K562 (cell line): ENCODE results near the gene RGS5. TPM values are rescaled to one million over a fixed set of nuclear protein-coding genes. Genes with fewer than 3 reads are reported as not detected.

ENCODE experiments used
- ATAC-seq: fragments of 200-7000 bp; cut with Tn5 transposase; 3 replicates; pipeline ENCODE4 v1.9.1; 2020; ENCODE audit warnings: moderate library complexity
- BruUV-seq: library from RNA; stranded (reverse); fragments of 400-500 nt; replicated peaks from 2 replicates; lab custom pipeline; 2021; lab: Mats Ljungman, UMichigan
- CTCF ChIA-PET: fragments of 300-600 bp; formaldehyde crosslinking; extraction: SDS; loops from one replicate; lab custom pipeline; 2021; ENCODE audit warnings: low intra/inter-chr PET ratio; lab: Yijun Ruan, JAX
- POLR2A ChIA-PET: fragments of 300-600, 350-650 bp; sonication (Branson Sonifier 250); formaldehyde crosslinking; extraction: SDS; loops from one replicate; lab custom pipeline; 2021; ENCODE audit warnings: antibody characterized with exemption, inconsistent platforms; lab: Yijun Ruan, JAX
- DNase-seq, 4 experiments: peaks; one replicate each; pipeline versions ENCODE4 v3.0.0 to v3.0.0-alpha.2; 2011 to 2018; ENCODE audit warnings: low spot score in 3 of 4, mixed read lengths in 3 of 4; ENCODE audit errors: extremely low read depth in 1 of 4
- FAIRE-seq: peaks from 2 replicates; lab custom pipeline; 2011; peaks lifted over from hg19 to GRCh38; lab: Jason Lieb, UNC
- H2AFZ ChIP-seq: 2 replicates; pipeline ENCODE4 v1.6.0; 2011; ENCODE audit warnings: low read depth, low read length, control low read depth, inconsistent platforms
- H3K27ac ChIP-seq: fragments of 200-600 bp; 3 replicates; pipeline ENCODE4 v1.8.0; 2011; ENCODE audit warnings: low read depth, mild to moderate bottlenecking, control low read depth, inconsistent platforms, low read length, moderate library complexity, mixed read lengths; ENCODE audit errors: extremely low read depth
- H3K27me3 ChIP-seq, 2 experiments: fragments of 300-600 bp in 1 of 2; 2 replicates in 1 of 2; 3 replicates in 1 of 2; pipeline versions ENCODE4 v1.6.0 to v1.8.0; 2011; ENCODE audit warnings: inconsistent platforms in 2 of 2, low read length in 2 of 2, mild to moderate bottlenecking in 1 of 2, mixed read lengths in 1 of 2, moderate library complexity in 1 of 2; ENCODE audit not compliant: control insufficient read depth in 2 of 2, insufficient read depth in 2 of 2
- H3K36me3 ChIP-seq: fragments of 300-600 bp; 3 replicates; pipeline ENCODE4 v1.8.0; 2011; ENCODE audit warnings: mild to moderate bottlenecking, low read length, inconsistent platforms; ENCODE audit not compliant: control insufficient read depth, insufficient read depth
- H3K4me1 ChIP-seq, 2 experiments: fragments of 200-600 bp in 1 of 2; replicated peaks in 1 of 2; 2 replicates in 1 of 2; 3 replicates in 1 of 2; pipeline versions ENCODE4 v1.5.1 to v1.8.0; 2011; ENCODE audit warnings: inconsistent platforms in 2 of 2, low read length in 2 of 2, mild to moderate bottlenecking in 1 of 2, mixed read lengths in 1 of 2, moderate library complexity in 1 of 2; ENCODE audit not compliant: control insufficient read depth in 2 of 2, insufficient read depth in 2 of 2
- H3K4me2 ChIP-seq: 2 replicates; pipeline ENCODE4 v1.6.1; 2011; ENCODE audit warnings: low read length, control low read depth, inconsistent platforms, mixed read lengths; ENCODE audit not compliant: insufficient read depth
- H3K4me3 ChIP-seq: fragments of 200-600 bp; sonication (generic), shearing (Covaris generic); 2 replicates; pipeline ENCODE4 v1.5.1; 2016; ENCODE audit warnings: control low read depth, inconsistent platforms
- H3K79me2 ChIP-seq: fragments of 200-600 bp; 3 replicates; pipeline ENCODE4 v1.8.0; 2011; ENCODE audit warnings: low read length, inconsistent platforms; ENCODE audit not compliant: control insufficient read depth, insufficient read depth
- H3K9ac ChIP-seq, 2 experiments: 2 replicates each; pipeline versions ENCODE4 v1.6.0 to v1.6.1; 2011; ENCODE audit warnings: low read depth in 2 of 2, low read length in 2 of 2, control low read depth in 1 of 2, inconsistent platforms in 1 of 2, mild to moderate bottlenecking in 1 of 2, mixed read lengths in 1 of 2; ENCODE audit not compliant: insufficient read depth in 1 of 2
- H3K9me1 ChIP-seq: one replicate; pipeline ENCODE4 v1.6.0; 2011; ENCODE audit warnings: inconsistent platforms, mild to moderate bottlenecking, low read length, moderate library complexity; ENCODE audit not compliant: control insufficient read depth, insufficient read depth
- H3K9me3 ChIP-seq: replicated peaks from 2 replicates; pipeline ENCODE4 v1.5.1; 2011; ENCODE audit warnings: low read depth, low read length, inconsistent platforms; ENCODE audit not compliant: control insufficient read depth, insufficient read depth
- H4K20me1 ChIP-seq: replicated peaks from 2 replicates; pipeline ENCODE4 v1.6.1; 2011; ENCODE audit warnings: low read length, inconsistent platforms, mixed read lengths; ENCODE audit not compliant: control insufficient read depth, insufficient read depth
- CHD1 ChIP-seq: fragments of 200-600 bp; sonication (generic); IDR thresholded peaks from one replicate; pipeline ENCODE4 v1.6.1; 2012; ENCODE audit warnings: mild to moderate bottlenecking, moderate library complexity, low read length, inconsistent platforms
- NR1H2 ChIP-seq: sonication (generic); formaldehyde crosslinking; IDR thresholded peaks from 2 replicates; pipeline ENCODE4 v1.4.0; 2020; ENCODE audit warnings: mild to moderate bottlenecking, missing genetic modification reagents
- RBM22 ChIP-seq: fragments of 200-400 bp; formaldehyde crosslinking; IDR thresholded peaks from 2 replicates; pipeline ENCODE4 v1.6.1; 2018; ENCODE audit warnings: low read length, low read depth; ENCODE audit not compliant: poor library complexity, severe bottlenecking
- TAF1 ChIP-seq: IDR thresholded peaks from 2 replicates; pipeline ENCODE4 v1.6.1; 2011; ENCODE audit warnings: mild to moderate bottlenecking, low read length, moderate library complexity; ENCODE audit not compliant: insufficient read depth, control insufficient read depth, severe bottlenecking; ENCODE audit errors: extremely low read depth
- ZBED1 ChIP-seq: IDR thresholded peaks from 2 replicates; pipeline ENCODE4 v1.6.1; 2014
- WGBS: fragments of 100-300 bp; shearing (Covaris generic); methylation state at CpG from one replicate; pipeline ENCODE4 v1.1.6; 2016; ENCODE audit warnings: low coverage, mixed read lengths; ENCODE audit not compliant: insufficient coverage; ENCODE audit errors: missing lambda C conversion rate; 5-methylcytosine and 5-hydroxymethylcytosine counted together
- in situ Hi-C: fragments of 300-500 bp; cut with MboI; formaldehyde crosslinking; loops from 4 replicates; pipeline ENCODE4 v1.15.0; 2018; ENCODE audit warnings: inconsistent platforms, mixed read lengths
- intact Hi-C: fragments of 100-400 bp; cut with micrococcal nuclease; formaldehyde crosslinking; loops from 2 replicates; pipeline ENCODE4 v1.14.2; 2022
- polyA plus RNA-seq, 8 experiments: library from polyadenylated mRNA; depleted of rRNA in 4 of 8; stranded (reverse) in 5 of 8; unstranded in 3 of 8; fragments of >200 nt; fragmentation: Nextera tagmentation in 2 of 8; fragmentation: Illumina TruSeq in 1 of 8; extraction: Ambion mirVana in 2 of 8; extraction: Trizol in 1 of 8; gene quantifications; 2 replicates each; pipeline versions ENCODE4 v1.2.1 to v1.2.3, GENCODE V29; 2011 to 2014; ENCODE audit warnings: inconsistent platforms in 1 of 8, missing spikeins in 1 of 8
- total RNA-seq, 7 experiments: library from RNA; depleted of rRNA in 6 of 7; stranded (reverse); fragments of >200 nt in 6 of 7; fragmentation: Illumina TruSeq in 2 of 7; extraction: Trizol in 2 of 7; gene quantifications; 2 replicates each; pipeline versions ENCODE4 v1.2.1 to v1.2.3, GENCODE V29; 2011 to 2021; ENCODE audit warnings: low replicate concordance in 1 of 7
- TF ChIP-seq, protein P1 (sequence below): IDR thresholded peaks from 2 replicates; pipeline ENCODE4 v1.6.1; 2014; ENCODE audit warnings: antibody characterized with exemption
- TF ChIP-seq, protein P2 (sequence below): fragments of 450-650 bp; conservative IDR thresholded peaks from 2 replicates; pipeline ENCODE4 v1.6.1; 2016; ENCODE audit warnings: missing genetic modification characterization, low read depth, mild to moderate bottlenecking, missing compliant biosample characterization, moderate library complexity

Gene RGS5
- total and polyA plus RNA-seq, 9 of the 15 experiments (the other 6 are each of a cell fraction or from before 2014, with no cell fraction given): 0.71 to 5.3 (median 2.4) TPM

DNA sequence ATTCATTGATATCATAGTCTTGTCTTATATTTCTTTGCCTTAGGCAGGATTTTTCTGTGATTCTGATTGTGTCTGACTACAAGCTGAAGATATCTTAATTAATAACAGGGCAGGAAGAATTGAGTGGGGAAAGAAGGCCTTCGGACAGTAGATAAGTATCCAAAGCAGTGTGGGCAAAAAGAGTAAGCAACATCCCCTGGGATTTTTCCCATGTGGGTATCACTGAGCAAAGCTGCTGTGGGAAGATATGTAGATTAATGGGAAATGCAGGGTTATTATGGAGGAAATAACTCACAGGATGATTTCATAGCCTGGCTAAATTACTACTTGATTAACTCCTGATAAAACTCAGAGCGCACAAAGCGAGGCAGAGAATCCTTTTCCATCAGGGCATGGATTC is 55.7 kb downstream of the RGS5 start:
- DNase-seq: no peak
- Histone ChIP-seq H3K9me3 (no peaks in the 10 kb centered on the region), H3K27me3 (no peaks in the 10 kb centered on the region), H3K9ac (no peak overlapping the region), H2AFZ (no peak overlapping the region), H3K79me2 (no peaks in the 10 kb centered on the region), H3K36me3 (no peaks in the 10 kb centered on the region), H3K9me1 (no peaks in the 10 kb centered on the region), H3K4me3 (no peak overlapping the region), H3K4me1 (no peaks in the 10 kb centered on the region), H3K27ac (no peak overlapping the region), H3K4me2 (no peak overlapping the region), H4K20me1 (no peaks in the 10 kb centered on the region)
- CTCF ChIA-PET: no interaction called here
- no peak for ATAC-seq
- no TSS peak for BruUV-seq
- intact Hi-C loops (no loop called here), in situ Hi-C loops (no loop called here)
- 1% methylated on average over 3 of the region's 3 CpGs for WGBS
- no peak for FAIRE-seq
- TF ChIP-seq, protein P1, sequence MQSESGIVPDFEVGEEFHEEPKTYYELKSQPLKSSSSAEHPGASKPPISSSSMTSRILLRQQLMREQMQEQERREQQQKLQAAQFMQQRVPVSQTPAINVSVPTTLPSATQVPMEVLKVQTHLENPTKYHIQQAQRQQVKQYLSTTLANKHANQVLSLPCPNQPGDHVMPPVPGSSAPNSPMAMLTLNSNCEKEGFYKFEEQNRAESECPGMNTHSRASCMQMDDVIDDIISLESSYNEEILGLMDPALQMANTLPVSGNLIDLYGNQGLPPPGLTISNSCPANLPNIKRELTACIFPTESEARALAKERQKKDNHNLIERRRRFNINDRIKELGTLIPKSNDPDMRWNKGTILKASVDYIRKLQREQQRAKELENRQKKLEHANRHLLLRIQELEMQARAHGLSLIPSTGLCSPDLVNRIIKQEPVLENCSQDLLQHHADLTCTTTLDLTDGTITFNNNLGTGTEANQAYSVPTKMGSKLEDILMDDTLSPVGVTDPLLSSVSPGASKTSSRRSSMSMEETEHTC: no peak
- POLR2A ChIA-PET: no interaction called here

DNA sequence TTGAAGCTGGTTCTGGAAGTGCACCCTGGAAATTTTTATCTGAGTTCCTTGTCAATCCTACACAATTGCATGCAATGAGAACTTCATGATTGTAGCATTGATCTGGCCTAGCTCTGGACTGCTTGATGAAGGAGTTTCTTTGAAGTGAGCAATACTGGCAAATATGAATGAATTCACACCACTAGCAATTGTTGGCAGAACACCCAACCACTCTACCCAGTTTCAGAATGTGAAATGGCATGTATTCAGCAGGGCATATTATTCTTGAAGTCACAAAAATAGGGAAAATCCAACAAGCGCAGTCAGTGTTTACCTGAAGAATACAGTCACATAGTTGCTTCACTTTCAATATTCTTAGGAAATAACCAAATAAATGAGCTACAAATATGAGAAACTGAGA is 57.3 kb downstream of the RGS5 start:
- CTCF ChIA-PET: no interaction called here
- H3K27me3 ChIP-seq: no peaks in the 10 kb centered on the region
- 0% methylated on average over 1 of the region's 1 CpG for WGBS
- no peak for FAIRE-seq
- no peak overlapping the region for H2AFZ ChIP-seq
- no peaks in the 10 kb centered on the region for H3K4me1 ChIP-seq
- no peak overlapping the region for H3K4me2 ChIP-seq
- no TSS peak for BruUV-seq
- H3K9me1 ChIP-seq: no peaks in the 10 kb centered on the region
- in situ Hi-C loops (no loop called here), intact Hi-C loops (no loop called here)
- H4K20me1 ChIP-seq: no peaks in the 10 kb centered on the region
- H3K36me3 ChIP-seq: no peaks in the 10 kb centered on the region
- POLR2A ChIA-PET: interaction anchor here (0.7 kb wide), 1 partner anchor 13 kb away, joined by 3 read pairs; no protein-coding TSS in a partner anchor
- ATAC-seq: no peak
- no peak for TF ChIP-seq CHD1
- TF ChIP-seq ZBED1: no peak
- TF ChIP-seq TAF1: no peak
- no peak for TF ChIP-seq NR1H2 (CRISPR knock-in tag)
- no peak for TF ChIP-seq RBM22
- TF ChIP-seq, protein P2, sequence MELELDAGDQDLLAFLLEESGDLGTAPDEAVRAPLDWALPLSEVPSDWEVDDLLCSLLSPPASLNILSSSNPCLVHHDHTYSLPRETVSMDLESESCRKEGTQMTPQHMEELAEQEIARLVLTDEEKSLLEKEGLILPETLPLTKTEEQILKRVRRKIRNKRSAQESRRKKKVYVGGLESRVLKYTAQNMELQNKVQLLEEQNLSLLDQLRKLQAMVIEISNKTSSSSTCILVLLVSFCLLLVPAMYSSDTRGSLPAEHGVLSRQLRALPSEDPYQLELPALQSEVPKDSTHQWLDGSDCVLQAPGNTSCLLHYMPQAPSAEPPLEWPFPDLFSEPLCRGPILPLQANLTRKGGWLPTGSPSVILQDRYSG (tag): no peak
- H3K9me3 ChIP-seq: no peaks in the 10 kb centered on the region
- no peak overlapping the region for H3K9ac ChIP-seq
- no peak overlapping the region for H3K27ac ChIP-seq
- DNase-seq: no peak
- no peaks in the 10 kb centered on the region for H3K79me2 ChIP-seq
- H3K4me3 ChIP-seq: no peak overlapping the region
